GDM1 (cell line): Measurements from ENCODE around the gene IMPDH2.
"Not testable (repeated sequence)": the region's sequence is repeated elsewhere in the genome, so short reads cannot be mapped to it uniquely, and the experiment has no call there.

Source experiments
- DNase-seq: peaks from one replicate; lab custom pipeline; 2025; lab: John Stamatoyannopoulos, UW

Gene IMPDH2

DNA sequence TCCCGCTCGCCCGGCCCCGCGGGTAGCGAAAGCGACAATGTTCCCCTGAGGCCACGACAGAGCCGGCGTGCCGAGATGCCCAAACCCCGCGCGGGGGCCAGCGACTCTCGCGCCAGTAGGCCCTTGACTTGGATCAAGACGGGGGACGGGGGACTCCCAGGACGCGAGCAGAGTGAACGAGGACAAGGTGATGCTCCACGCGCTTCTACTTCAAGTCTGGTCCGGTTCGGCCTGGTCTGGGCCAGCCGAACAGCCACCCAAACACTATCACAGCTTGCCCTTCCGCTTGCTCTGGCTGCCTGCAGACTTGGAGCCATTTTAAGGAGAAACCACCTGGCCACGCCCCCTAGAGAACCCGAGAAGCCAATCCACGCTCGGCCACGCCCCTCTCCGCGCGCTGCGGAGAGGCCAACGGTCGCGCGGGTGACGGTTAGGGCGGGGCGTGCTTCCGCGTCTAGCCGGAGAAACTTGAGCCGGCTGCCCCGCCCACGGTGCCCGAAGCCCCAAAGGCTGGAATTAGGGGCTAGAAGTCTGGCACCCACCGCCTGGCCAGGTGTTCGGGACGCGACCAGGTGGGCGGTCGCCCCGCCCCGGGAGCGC lies 7.9 kb downstream of the IMPDH2 start:
- peak; percentile 94 for DNase-seq

DNA sequence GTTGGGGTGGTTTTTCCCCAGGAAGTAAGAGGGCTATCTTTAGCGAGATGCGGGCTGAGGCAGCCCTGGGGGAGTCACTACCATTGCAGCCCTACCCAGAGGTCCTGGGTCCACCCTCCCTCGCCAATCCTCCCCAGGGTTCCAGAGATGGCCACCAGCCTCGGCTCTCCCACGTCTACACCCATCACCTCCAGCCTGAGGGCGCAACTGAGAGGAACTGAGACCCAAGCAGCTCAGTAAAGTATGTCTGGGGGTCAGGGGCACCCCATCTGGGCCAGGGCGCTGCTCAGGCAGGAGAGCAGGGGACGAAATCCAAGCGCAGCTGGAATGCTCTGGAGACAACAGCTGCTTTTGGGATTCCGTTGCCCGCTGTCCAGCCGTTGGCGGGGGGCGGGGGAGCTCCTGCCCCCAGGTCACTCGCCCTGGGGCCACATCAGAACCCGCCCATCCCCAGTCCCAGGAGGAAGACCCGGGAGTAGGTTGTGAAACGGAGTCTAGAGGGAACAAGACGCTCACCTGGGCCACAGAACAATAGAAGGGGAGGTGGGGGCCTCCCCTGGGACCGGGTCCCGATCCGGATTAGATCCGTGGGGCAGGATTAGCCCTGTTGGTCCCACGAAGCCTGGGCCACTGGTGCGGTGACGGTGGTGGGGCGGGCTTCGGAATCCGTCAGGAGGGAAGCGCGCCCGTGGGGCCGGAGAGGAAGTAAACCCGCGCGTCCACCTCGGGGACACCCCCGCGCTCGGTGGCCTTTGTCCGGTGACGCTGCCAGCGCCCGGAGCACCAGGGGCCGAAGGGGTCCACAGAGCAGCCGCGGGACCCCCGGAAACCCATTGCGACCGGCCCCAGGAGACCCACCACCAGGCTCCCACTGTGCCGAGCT lies 8.6 kb downstream of the IMPDH2 start:
- DNase-seq = peak; percentile 50

DNA sequence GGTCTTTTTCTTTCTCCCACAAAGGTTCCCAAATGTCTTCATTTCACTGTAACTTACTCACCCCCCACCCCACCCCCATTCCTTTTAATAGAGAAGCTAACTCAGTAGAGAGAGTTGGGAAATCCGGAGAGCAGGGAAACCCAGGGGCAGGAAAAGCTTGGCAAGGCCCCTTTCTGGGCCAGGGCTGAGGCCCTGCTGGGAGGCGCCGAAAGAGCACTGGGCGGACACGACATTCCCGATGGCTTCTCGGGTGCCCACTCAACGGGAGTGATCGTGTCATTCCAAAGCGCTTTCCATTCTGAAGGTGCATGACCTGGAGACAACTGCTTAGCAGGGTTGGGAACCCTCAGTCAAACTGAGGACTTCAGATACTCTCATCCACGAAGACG lies 9.3 kb downstream of the IMPDH2 start:
- DNase-seq = peak; percentile 50

DNA sequence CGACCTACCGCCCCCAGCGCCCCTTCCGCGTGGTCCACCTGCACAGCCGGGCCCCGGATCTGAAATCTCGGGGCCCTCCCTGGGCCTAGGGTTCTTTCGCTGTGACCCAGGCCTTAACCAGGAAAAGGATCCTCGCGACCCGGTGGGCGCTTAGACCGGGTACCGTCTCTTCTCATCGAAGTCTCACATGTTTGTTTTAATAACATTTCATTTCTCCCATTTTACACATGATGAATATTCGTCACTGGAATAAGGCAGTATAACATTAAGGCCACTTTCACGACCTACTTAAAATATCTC lies 10.5 kb downstream of the IMPDH2 start:
- DNase-seq = no peak

DNA sequence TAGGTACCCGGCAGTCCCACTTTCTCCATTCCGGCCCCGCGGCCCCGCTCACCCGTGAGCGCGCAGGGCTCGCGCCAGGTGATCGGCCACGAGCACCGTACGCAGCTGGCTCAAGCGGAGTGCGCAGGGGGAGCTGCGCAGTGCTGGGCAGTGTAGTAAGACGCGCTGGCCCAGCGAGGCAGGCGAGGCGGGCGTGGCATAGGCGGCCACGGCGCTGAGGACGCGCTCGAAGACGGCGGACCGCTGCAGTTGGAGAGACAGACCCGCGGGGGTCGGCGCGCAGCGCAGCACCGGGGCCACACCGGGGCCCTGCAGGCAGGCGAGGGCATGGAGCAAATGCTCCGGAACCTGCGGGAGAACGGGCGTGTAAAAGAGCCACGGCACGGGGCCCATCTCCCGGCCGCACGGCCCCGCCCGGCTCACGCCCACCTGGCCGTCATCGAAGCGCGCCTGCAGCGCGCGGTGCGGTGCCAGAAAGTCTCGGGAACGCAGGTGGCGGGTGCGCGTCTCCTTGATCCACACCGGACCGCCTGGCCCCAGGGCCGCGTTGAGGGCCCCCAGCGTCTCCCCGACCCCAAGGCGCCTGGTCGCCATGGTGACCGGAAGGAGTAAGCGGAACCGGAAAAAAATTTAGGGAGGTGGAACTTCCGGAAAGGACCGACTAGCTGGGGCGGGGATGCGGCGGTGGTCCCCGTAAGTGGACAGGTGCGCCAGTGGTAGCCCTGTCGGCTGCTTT lies 11.1 kb downstream of the IMPDH2 start, which contains the start of gene DALRD3:
Gene DALRD3, minus strand, starts transcription at position 610 of the 736 bp plus-strand sequence. Its CDS starts 16 bp downstream, at position 594.
- peak; percentile 42 for DNase-seq

DNA sequence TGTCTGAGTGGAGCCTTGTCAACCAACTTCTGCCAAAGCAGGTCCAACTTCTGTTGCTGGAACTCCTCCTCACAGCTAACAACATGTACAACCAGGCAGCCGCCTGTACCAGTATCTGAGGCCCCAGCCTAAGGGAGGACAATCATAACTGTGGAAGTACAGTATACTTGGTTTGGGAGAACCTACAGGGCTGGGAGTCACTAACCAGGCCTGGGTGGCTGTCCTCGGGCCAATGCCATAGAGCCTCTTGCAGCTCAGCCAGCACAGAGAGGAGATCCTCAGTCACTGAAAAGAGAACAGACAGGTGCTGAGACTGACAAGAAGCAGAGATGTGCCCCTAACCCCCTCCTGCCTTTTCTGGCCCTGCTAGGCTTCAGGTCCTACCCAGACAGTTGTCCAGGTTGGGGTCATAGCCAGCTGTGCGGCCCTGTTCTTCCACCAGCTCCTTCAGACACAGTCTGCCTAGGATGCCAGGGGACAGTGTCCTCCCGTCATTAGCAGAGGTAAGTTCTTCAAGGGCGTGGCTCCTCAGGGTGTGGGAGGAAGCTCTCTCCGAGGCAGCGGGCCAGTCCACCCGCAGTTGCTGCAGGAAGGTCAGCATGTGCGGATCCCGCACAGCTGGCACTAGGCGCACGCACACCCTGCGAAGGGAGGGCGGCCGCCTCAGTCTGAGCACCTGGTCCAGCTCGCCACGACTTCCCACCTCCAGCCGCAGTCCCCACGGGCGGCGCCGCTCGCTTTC lies 11.8 kb downstream of the IMPDH2 start:
- no peak for DNase-seq

DNA sequence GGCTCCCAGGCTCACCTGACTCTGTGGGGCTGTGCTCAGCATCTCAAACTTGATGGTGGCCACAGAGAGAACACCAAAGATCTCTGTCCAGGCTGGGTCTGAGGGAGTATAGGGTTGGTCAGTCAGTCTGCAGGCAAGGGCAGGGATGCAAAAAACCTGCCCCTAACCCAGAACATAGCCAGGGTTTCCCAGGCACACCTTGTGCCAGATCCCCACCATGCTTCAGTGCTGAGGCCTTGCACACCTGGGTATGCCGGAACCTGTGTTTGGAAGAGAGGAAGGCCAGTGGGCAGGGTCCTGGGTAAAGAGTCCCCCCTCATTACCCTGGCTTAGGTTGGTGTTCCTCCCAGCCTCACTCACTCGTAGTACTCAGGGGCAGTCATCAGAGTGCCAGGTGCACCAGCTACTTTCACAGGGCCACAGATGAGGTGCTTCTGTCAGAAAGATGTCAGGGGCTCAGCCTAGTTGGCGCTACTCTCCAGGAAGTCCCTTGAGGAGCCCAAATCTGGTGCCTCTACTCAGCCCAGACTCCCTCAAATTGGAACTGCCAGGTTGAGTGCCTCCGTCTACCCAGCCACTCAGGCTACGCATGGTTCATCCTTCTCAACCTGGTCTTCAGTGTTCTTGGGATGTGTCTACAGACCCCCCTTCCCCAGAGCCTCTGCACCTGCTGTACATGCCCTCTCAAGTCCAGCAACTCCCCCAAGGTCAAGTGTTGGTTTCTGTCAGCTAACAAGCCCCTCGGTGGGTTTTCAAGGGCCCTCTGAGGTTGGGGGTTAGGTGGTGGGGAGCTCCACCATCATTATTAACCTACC lies 12.6 kb downstream of the IMPDH2 start:
- DNase-seq = no peak

DNA sequence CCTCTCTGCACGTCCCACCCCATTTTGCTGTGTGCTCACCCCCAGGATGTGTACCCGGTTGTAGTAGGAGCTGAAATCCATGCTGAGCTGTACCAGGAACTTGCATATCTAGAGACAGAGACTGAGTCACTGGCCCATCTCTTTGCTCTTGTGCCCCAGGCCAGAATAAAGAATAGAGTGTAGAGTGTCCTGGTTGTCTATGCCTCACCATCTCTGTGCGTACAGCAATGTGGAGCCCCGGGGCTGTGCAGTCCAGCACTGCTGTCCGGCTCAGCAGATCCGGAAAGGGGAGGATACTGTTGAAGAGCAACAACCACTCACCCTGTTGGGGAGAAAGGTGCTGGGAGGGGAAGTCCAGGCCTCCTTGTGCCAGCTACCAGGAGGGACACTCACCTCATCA lies 13.4 kb downstream of the IMPDH2 start:
- no peak for DNase-seq

DNA sequence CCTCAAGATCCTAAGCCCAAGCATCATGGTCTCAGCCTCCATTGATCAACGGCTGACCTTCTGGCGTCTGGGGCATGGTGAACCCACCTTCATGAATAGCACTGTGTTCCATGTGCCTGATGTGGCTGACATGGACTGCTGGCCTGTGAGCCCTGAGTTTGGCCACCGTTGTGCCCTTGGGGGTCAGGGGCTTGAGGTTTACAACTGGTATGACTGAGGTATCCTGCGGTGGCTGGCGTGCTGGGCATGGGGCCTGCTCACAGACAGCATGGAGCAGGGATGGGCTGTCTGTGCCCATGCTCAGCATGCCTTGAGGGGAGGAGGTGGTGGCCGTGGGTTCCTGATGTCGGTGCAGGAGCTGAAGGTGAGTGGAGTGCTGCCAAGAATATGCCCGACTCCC lies 14.1 kb downstream of the IMPDH2 start:
- no peak for DNase-seq

DNA sequence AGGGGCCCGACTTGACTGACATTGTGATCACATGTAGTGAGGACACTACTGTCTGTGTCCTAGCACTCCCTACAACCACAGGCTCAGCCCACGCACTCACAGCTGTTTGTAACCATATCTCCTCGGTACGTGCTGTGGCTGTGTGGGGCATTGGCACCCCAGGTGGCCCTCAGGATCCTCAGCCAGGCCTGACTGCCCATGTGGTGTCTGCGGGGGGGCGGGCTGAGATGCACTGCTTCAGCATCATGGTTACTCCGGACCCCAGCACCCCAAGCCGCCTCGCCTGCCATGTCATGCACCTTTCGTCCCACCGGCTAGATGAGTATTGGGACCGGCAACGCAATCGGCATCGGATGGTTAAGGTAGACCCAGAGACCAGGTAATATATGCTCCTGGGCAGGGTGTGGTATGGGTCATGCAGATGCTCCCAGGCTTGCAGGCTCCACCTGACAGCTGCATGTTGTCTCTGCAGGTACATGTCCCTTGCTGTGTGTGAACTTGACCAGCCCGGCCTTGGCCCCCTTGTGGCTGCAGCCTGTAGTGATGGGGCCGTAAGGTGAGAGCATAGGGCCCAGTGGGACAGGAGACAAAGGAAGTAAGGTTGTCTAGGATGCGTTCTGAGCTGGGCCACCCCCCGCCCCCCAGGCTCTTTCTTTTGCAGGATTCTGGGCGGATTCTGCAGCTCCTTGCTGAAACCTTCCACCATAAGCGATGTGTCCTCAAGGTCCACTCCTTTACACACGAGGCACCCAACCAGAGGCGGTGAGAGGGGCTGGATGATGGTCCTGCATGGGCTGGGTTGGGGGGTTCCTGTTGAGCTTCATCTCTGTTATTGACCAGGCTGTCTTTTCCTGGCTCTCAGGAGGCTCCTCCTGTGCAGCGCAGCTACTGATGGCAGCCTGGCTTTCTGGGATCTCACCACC lies 15.2 kb downstream of the IMPDH2 start:
- no peak for DNase-seq

DNA sequence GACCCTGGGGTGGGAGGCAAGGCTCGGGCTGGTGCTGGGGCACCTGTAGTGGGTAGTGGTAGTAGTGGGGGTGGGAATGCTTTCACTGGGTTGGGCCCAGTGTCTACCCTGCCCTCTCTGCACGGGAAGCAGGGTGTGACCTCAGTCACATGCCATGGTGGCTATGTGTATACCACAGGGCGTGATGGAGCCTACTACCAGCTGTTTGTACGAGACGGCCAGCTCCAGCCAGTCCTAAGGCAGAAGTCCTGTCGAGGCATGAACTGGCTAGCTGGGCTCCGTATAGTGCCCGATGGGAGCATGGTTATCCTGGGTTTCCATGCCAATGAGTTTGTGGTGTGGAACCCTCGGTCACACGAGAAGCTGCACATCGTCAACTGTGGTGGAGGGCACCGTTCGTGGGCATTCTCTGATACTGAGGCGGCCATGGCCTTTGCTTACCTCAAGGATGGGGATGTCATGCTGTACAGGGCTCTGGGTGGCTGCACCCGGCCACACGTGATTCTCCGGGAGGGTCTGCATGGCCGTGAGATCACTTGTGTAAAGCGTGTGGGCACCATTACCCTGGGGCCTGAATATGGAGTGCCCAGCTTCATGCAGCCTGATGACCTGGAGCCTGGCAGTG lies 16.0 kb downstream of the IMPDH2 start:
- DNase-seq = no peak

DNA sequence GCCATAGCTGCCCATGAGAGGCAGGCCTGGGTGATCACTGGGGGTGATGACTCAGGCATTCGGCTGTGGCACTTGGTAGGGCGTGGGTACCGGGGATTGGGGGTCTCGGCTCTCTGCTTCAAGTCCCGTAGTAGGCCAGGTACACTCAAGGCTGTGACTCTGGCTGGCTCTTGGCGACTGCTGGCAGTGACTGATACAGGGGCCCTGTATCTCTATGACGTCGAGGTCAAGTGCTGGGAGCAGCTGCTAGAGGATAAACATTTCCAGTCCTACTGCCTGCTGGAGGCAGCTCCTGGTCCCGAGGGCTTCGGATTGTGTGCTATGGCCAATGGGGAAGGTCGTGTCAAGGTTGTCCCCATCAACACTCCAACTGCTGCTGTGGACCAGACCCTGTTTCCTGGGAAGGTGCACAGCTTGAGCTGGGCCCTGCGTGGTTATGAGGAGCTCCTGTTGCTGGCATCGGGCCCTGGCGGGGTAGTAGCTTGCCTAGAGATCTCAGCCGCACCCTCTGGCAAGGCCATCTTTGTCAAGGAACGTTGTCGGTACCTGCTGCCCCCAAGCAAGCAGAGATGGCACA lies 16.7 kb downstream of the IMPDH2 start:
- DNase-seq = no peak

DNA sequence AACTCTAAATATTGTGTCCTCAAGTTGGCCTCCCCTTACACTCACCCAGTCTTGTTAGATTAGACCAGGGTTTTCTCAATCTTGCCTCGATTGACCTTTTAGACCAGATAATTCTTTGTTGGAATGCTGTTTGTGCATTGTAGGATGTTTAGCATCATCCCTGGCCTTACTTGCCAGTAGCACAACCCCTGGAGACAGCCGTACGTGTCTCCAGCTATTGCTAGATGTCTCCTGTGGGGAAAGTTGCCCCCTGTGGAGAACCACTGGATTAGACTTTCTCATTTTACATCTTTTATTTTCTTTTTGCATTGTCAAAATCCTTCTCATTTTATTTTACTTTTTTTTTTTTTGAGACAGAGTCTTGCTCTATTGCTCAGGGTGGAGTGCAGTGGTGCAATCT lies 19.8 kb downstream of the IMPDH2 start:
- no peak for DNase-seq

DNA sequence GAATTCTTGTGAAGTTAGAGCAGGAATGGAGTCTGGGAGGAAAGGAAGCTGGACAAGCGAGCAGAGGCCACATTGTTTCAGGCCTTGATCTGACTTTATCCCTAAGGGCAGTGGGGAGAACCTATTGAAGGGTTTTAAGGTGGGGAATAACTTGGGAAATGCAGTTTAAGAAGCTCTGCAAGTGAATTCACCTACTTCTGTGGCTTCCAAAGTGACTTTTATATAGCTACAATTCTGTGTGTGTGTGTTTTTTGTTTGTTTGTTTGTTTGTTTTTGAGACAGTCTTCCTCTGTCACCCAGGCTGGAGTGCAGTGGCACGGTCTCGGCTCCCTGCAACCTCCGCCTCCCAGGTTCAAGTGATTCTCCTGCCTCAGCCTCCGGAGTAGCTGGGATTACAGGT lies 20.6 kb downstream of the IMPDH2 start:
- not testable (repeated sequence) for DNase-seq

DNA sequence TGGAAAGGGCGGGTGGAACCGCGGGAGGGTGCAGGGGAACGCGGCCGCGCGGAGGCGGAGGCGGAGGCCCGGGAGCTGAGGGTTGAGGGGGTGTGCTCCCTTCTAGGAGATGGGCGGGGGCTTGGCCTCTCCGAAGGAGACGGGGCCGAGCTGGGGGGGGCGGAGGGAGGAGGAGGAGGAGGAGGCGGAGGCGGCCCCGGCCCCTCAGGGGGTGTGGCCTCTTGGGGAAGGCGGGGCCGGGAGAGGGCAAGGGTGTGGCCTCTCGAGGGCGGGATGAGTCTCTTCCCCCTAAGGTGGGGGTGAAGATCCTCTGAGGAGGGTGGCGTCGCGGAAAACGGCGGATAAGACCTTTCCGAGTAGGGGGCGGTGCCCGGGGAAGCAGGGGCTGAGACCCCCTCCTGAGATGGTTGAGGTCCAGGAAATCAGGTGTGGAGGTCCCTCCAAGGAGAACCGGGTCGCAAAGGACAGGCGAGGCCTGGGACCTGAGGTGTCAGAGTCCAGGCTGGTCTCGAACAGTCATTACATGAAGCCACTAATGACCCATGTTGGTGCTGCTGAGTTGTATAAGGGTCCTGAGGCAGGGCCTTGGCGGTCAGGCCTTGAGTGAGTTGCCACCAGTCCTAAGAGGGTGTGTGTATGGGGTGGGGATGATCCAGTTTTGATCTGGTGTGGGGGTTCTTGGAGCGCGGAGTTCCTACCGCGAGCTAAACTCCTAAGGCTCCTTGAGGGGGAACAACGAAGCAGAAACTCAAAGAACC lies 21.2 kb downstream of the IMPDH2 start:
- DNase-seq = peak; percentile 80

DNA sequence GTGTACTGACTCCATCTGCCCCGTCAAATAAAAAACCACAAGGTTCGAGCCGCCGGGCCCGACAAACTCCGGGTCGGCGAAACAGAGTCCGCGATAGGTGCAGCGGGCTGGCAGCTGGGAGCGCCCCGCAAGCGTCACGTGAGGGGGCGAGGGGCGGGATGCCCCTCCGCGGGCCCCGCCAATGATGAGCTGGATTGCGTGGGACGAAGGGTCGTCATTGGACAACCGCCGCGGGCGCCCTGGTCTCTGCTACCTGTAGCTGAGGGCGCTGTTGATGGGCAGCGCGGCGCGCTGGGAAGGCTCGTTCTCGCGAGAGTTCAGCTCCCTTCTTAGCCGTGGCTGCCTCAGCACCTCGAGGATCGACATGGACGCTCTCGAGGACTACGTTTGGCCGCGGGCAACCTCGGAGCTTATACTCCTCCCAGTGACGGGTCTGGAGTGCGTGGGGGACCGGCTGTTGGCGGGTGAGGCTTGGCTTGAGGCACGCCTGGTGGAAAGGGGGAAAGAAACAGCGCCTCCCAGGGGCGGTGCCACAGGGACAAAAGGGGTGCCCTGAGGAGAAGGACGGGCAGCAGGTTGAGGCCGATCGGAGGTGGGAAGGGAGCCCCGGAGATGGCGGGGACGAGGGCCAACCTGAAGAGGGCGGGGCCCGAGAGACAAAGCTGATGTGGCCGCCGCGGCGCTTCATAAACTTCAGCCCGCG lies 22.0 kb downstream of the IMPDH2 start, which contains the start of gene WDR6:
Gene WDR6, plus strand, starts transcription at position 324 of the 703 bp plus-strand sequence. Its CDS starts 41 bp downstream, at position 365.
- peak; percentile 96 for DNase-seq

DNA sequence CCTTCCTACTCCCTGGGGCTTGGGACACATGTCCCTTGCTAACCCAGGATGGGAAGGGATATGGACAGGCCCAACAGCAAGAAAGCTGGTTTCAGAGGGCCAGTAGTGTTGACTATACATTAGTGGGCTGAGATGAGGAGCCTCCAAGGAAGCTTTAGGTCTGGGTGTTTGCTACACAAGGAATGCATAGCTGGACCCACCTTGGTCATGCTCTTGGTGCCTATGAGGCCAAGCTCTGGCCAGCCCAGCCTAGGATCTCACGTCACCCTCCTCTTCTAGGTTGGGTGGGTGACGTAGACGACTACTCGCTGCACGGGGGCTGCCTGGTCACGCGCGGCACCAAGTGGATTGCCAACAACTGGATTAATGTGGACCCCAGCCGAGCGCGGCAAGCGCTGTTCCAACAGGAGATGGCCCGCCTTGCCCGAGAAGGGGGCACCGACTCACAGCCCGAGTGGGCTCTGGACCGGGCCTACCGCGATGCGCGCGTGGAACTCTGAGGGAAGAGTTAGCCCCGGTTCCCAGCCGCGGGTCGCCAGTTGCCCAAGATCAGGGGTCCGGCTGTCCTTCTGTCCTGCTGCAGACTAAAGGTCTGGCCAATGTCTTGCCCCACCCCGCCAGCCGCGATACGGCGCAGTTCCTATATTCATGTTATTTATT lies 22.7 kb downstream of the IMPDH2 start:
- DNase-seq = no peak
